GM21360 (cell line): ENCODE data around the gene TEPSIN.

Experiments
- ATAC-seq: cut with Tn5 transposase; IDR thresholded peaks from one replicate; pipeline ENCODE4 v1.9.1; 2021; ENCODE audit warnings: mild to moderate bottlenecking, moderate library complexity; ENCODE audit not compliant: unreplicated experiment

Gene TEPSIN

DNA sequence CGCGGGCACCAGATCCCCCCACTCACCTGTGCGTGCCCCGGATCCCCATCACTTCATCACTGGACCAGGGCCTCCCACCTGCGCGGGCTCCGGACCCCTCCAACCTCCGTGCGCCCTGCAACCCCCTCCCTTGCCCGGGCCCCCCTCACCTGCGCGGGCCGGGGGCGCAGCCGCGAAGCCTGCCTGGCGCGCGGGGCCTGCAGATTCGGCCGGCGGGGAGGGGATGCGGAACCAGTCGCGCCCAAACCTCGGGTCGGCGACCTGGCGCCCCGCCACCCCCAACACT, 16.3 kb downstream of the TEPSIN start:
- ATAC-seq: no peak

DNA sequence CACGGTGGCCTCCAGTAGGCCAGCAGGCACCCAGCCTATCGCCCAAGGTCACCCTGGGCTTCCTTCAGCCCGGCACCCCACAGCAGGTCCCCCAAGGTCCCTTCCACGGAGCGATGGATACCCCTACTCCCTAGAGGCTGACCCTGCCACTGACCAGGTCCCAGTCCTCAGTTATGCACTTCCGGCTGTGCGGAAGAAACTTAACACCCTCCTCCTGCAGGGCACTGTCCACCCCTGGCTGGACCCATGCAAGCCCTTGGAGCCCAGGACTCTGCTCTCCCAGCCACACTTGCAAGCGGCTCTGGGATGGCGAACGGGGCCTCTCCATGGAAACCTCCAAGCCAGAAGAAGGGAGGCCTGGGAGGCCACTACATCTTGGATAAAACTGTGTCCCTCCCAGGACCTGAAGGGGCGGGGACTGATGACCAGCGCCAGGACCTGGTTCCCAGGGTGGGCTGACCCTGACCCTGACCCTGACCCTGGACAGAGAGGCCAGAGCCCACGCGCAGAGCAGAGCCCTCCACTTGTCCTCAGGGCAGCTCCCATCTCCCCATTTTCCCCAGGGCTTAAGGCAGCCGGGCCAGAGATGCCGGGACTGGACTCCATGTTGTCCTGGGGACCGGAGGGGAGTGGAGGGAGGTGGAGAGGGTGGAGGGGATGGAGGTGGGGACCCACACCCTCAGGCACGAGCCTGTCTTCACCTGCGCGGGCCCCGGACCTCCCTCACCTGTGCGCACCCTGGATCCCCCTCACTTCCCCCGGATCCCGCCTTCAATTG, 16.8 kb downstream of the TEPSIN start:
- no peak for ATAC-seq

DNA sequence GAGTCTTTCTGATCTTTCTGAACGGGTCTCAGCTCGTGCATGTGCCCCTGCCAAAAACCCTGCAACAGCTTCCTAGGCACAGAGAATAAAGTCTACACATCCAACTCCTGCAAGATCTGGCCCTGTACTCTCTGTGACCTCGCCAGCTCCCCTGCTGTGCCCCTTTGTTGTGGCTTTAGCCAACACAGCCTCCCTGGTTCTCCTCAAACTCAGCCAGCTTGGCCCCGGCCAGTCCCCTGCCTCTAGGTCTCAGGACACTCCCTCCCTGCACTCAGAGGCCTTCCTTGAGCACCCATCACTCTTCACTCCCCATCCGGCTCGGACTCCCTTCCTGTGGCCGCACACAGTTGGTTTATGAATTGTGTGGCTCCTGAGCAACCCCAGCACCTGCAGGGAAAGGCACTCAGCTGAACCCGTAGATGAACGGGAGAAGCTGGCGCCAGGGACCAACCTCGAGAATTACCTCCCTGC, 17.4 kb downstream of the TEPSIN start:
- ATAC-seq: no peak

DNA sequence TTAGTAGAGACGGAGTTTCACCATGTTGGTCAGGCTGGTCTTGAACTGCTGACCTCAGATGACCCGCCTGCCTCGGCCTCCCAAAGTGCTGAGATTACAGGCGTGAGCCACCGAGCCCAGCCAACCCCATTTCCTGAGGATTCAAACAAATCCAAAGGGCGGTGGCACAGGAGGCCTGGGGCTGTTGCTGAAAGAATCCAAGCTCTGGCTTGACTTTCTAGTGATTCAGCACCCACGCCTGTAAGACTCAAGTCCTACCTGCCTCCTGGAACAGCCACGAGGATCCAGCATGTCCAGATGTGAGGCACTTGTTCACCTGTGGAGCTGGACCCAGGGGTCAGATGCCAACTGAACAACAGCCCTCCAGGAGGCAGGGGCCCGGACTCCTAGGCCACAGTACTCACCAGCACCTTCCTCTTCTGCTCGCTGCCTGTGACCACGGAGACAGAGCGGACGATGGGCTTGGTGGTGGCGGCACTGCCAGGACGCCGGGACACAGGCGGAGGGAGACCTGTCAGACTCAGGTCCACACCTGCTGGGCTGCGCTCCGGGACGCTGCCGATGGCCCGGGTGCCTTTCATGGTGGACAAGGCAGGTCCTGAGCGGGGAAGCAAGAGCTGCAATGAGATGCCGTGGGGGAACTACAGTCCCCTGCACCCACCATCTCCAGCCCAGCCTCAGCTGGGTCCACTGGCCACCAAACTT, 19.2 kb downstream of the TEPSIN start:
- no peak for ATAC-seq

DNA sequence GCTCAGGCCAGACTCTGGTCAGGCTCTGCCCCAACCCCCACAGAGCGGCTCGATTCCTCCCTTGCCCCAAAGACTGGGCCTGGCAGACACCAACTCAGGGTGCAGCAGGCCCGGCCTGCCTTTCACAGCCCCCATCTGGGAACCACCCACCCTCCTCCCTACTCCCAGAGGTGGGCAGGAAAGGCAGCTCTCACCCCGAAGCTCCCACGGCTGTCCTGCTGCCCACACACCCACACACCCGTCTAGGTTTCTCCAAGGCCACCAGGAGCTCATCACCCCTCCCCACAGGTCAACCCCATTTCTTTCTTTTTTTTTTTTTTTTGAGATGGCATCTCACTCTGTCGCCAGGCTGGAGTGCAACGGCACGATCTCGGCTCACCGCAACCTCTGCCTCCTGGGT, 19.9 kb downstream of the TEPSIN start:
- ATAC-seq: no peak

DNA sequence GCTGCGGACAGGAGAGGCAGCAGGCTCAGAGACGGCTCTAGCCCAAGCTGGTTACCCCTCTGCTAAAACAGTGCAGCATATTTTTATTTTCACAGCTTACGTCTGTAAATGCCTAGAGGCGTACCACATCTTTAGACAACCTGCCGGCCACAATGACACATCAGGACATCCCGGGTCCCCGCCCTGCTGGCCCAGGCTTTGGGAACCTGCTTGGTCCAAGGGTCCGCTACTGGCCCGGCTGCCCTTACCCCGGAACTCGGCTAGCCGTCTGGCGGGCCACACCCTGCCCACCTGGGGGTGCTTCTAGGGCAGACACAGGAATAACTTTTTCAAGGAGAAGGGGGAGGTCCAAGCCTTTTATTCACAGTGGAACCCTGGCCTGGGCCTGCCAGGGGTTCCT, 20.4 kb downstream of the TEPSIN start:
- no peak for ATAC-seq

DNA sequence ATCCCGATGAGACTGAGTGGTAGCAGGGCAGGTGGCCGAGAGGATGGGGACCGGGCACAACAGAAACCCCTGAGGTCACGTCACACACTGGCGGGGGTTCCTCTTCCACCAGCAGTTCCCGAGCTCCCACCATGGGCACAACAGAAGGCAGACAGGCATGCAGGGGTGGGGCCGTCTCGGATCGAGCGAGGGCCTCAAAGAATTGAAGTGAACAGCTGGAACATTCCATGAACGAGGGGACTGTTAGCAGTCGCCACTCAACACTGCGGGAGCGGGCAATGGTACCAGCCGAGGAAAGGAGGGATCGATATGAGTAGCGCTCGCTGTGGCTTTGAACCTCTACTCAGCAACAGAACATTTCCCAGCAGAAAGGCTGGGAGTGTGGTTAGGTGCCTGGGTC, 21.4 kb downstream of the TEPSIN start:
- ATAC-seq: no peak

DNA sequence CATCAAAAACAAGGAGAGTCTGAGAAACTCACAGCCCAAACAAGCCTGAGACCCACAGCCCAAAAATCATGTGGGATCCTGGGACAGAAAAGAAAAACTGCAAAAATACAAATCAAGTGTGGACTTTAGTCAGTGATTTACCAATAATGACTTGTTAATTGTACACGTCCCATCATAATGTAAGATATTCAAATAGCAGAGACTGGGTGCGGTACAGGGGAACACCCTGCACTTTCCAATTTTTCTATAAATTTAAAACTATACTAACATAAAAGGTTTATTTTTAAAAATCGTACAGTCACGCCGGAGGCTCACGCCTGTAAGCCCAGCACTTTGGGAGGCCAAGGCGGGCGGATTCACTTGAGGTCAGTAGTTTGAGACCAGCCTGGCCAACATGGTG, 24.9 kb downstream of the TEPSIN start:
- ATAC-seq: no peak

DNA sequence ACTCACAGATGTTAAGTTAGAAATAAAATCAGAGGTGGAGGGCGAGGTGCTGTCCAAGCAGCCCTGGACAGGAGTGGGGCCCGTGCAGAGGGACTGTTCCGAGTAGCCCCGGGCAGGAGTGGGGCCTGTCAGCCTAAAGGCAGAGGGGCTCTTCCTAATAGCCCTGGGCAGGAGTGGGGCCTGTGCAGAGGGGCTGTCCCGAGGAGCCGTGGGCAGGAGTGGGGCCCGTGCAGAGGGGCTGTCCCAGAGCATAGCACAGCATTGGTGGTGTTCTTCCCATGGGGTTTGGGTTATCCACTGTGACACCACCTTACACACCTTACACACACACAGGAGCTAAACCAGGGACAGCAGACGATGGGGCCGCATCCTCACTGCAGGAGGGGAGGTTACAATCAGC, 26.5 kb downstream of the TEPSIN start:
- no peak for ATAC-seq

DNA sequence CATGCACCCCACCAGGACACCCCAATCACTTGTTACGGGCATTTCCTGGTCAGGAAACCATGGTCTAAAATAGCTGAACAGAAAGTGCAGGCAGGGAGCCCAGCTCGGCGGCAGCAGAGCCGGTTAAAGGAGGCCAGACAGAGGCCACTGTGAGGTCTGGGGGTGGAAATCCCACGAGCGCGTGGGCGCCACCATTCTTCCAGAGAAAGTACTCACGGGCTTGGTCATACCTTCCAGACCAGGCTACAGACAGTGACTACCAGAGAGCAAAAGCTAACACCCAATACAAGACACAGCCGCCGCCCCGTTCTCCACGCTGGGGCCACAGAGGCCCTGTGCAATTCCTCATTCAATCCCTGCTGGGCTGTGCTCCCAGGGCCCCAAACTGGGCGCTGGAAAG, 28.0 kb downstream of the TEPSIN start:
- ATAC-seq: no peak

DNA sequence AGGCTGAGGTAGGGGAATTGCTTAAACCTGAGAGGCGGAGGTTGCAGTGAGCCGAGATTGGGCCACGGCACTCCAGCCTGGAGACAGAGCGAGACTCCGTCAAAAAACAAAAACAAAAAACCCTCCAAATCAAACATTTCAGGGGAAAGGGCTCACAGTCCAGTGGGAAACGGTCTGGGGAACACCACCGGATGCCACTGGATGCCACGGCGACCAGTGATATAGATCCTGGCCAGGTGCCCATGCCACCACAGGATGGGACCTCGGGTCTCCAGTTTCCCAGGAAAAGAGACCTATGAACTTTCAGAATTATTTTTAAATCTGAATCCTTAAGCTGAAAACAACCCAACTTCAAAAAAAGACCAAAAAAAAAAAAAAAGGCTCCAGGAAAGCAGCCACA, 28.4 kb downstream of the TEPSIN start:
- ATAC-seq: no peak

DNA sequence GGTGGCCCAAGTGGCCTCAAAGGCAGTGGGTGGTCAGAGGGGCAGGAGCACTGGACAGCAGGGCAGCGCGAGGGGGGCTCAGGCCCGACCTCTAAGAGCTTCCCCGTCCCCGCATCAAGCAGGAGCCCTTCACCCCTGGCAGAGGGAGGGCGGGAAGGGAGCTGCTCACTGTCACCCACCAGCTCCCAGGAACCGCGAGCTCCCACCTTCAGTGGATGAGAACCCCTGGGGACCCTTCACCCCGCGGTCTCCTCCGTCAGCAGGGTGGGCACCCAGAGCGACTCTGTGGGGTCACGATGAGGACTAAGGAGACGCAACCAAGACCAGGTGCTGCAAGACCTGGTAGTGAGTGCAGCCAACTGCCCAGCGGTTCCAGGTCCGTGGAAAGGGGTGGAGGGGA, 29.7 kb downstream of the TEPSIN start:
- ATAC-seq: no peak

DNA sequence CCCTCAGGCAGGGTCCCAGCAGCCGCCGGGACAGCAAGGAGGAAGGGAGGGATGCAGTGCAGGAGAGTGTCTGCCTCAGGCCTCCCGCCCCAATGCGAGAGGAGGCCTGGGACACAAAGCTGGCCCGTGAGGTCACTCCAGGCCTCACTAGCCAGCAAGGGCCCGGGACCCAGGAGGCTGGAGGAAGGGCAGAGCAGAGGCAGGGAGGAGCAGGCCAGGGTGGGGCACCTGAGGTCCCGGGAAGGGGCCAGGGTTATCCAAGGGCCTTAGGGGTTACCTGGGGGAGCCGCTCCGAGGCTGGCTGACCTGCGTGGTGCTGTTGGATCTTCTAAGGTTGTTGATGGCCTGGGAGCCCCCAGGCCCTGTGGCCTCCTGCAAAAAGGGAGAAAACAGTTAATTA, 30.2 kb downstream of the TEPSIN start:
- ATAC-seq: no peak

DNA sequence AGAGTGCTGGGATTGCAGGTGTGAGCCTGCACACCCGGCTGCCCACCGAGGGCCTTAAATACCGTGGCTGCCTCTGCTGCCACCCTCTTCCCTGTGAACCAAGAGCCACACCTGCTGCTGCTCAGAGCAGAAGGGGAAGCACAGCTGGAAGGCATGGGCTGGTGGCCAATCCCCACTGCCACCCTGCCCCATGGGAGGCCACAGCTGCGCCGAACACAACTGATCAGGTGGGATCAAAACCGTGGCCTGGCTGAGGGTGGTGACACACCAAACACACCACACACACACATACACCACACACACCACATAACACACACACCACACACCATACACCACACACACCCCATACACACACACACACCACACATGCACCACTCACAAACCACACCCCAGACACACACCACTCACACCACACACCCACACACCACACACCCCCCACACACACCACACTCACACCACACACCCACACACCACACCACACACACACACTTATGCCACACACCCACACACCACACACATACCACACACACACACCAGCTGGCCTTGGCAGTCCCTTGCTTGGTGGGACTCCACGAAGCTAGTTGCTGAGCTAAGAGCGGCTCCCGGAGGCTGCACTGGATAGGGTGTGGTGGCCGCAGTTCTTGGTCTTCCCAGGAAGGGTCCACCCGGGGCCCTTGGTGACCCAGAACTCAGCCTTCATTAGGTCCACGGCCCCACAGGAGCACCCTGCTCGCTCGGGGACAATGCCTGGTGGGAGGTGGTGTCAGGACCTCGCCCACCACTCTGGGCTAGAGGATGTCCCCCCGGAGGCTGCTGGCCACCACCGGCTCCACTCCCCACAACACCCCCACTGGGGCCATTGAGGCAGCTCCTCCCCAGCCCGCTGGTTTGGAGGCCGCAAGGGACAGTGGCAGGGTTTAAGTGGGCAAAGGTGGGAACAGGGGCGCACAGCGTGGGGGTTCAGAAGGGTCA, 31.0 kb downstream of the TEPSIN start:
- no peak for ATAC-seq

DNA sequence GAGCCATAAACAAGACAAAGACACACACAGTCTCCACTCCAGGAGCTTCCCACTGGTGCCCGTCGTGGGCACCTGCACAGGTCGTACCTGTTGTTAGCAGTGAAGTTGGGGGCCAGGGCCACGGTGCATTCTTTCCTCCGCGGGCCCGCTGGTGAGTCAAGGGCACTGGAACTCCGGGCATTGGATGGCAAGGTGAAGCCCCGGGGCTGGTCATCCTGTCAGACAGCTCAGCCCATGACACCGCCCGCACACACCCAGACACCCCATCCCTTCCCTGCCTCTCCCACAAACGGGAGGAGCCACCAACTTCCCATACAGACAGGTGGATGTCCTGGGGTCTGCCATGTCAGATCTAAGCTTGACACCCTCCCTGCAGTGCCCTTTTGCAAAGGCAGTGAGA, 32.2 kb downstream of the TEPSIN start:
- ATAC-seq: no peak

DNA sequence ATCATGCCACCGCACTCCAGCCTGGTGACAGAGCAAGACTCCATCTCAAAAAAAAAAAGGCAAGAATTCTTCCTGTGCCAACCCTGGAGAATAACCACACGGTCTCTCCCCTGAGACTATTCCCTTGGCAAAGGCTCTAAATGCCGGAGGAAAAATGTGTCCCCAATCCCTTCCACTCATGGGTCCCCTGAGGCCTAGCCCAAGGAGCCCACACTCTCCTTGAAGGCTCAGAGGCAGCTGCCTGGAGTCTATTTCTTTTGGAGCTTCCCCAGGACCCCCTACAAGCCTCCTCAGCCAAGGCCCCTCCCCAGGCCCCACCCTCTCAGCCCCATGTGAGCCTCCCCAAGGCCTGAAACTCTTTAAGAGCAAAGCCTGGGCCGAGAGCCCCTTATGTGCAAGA, 32.7 kb downstream of the TEPSIN start:
- no peak for ATAC-seq

DNA sequence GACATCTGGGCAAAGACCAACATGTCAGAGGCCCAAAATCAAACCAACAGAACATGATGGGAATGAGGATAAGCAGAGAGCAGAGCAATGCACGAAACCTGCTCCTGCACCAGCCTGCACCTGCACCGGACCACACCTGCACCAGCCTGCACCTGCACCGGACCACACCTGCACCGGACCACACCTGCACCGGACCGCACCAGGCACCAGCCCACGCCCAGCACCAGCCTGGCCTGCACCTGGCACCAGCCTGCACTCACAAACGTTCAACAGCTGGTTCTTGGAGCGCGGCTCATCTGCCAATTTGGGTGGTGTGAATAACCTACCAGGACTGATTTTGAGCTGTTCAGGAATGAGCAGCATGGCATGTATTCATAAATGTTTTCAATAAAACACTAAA, 34.3 kb downstream of the TEPSIN start:
- no peak for ATAC-seq

DNA sequence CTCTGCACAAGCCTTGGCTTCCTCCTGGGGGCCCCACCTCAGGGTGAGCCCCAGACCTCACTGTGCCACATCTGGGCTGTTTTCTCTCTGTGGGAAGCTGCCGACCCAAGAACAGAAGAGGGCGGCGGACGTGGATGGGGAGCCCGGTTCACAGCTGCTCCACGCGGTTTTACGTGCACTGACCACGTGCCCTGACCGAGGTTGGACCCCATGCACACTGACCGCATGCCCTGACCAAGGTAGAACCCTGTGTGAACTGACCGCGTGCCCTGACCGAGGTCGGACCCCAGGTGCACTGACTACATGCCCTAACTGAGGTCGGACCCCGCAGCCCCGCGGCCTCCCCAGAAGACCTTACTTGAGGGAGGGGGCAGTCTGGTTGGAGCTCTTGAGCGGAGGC, 35.7 kb downstream of the TEPSIN start:
- ATAC-seq: no peak

DNA sequence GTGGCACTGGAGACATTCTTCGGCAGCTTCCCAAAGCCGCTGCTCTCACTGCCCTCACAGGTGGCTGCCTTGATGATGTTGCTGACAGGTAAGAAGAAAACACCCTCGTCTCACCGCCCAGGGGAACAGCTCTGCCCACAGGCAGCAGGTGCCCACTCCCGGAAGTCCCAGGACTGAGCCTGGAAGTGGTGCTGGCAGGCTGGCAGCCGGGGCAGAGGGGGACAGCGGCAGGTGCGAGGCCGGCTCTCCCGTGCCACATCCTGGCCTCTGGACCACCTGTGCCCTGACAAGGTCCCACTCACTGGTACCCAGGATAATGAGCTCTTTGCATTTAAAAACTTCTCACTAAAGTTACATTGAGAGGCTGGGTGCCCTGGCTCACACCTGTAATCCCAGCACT, 36.5 kb downstream of the TEPSIN start:
- ATAC-seq: no peak

DNA sequence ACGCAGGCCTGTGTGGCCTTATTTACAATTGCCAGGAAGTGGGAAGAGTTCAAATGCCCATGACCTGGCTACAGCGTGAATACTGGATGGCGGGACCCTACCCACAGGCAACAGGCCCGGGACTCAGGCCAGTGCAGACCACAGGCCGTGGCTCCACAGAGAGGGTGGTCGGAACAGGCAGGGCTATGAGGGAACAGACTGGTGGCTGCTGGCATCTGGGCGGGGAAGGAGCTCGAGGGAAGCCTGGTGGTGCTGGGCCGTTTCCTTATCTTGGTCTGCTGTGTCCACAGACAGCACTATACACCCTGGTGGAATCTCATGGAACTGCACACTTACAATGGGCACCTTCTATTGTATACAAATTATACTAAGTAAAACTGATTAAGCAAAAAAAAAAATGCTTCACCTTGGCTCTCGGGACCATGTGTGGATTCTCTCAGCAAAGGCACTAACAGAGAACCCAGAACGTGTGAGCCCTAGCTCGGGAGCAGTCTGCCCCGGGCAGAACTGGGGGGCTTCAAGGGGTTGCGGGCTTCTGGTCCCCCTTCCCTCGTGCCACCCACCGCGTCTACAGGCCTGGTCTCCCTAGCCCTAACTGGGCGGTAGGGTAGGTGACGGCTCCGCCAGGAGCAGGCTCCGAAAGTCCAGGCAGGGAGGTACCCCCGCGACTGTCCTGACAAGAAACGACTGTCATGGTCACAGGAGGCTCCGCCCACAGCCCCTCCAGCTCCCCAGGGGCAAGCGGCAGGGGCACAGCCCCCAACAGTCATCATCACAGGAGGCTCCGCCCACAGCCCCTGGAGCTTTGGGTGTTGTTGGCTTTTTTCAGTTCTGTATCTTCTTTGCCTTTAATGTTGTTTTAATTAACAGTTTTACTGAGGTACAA, 37.9 kb downstream of the TEPSIN start:
- no peak for ATAC-seq

DNA sequence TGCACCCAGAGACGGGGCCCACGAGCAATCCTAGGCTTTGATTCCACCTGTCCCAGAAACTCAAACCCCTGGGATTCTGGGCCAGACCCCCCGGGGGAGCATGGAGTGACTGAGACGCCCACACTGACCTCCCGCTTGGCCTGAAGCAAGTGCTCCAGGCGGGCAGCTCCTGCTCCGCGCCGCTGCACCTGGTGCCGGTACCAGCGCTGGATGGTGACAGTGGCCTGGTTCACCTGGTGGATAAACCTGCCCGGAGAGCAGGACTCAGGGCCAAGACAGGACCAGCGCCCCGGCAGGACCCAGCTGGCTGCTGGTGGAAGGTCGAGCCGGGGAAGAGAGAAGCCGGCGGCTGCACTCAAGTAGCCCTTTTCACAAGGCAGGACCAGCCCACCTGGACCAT, 38.7 kb downstream of the TEPSIN start:
- no peak for ATAC-seq
